Adrenal gland (tissue), 5 donors: ENCODE measurements around the gene TEKTIP1.

Experiments
- POLR2A ChIP-seq, 2 donors: fragments of 450-650 bp; IDR thresholded peaks; one replicate each; pipeline ENCODE4 v1.6.1; 2017; ENCODE audit warnings: antibody characterized with exemption in 2 of 2, mild to moderate bottlenecking in 2 of 2, moderate library complexity in 1 of 2
- TF ChIP-seq, protein P1 (sequence below), 6 experiments: fragments of 450-650 bp in 4 of 6; fragments of 200-600 bp in 2 of 6; sonication (generic) in 1 of 6; IDR thresholded peaks; 1 replicate in 5 of 6; 2 replicates in 1 of 6; pipeline versions ENCODE4 v1.5.1 to v1.8.0; 2016 to 2021; ENCODE audit warnings: antibody characterized with exemption in 6 of 6, mild to moderate bottlenecking in 2 of 6, moderate library complexity in 1 of 6
- donor health status: DM: no; HTN: no; CAD: no.

DNA sequence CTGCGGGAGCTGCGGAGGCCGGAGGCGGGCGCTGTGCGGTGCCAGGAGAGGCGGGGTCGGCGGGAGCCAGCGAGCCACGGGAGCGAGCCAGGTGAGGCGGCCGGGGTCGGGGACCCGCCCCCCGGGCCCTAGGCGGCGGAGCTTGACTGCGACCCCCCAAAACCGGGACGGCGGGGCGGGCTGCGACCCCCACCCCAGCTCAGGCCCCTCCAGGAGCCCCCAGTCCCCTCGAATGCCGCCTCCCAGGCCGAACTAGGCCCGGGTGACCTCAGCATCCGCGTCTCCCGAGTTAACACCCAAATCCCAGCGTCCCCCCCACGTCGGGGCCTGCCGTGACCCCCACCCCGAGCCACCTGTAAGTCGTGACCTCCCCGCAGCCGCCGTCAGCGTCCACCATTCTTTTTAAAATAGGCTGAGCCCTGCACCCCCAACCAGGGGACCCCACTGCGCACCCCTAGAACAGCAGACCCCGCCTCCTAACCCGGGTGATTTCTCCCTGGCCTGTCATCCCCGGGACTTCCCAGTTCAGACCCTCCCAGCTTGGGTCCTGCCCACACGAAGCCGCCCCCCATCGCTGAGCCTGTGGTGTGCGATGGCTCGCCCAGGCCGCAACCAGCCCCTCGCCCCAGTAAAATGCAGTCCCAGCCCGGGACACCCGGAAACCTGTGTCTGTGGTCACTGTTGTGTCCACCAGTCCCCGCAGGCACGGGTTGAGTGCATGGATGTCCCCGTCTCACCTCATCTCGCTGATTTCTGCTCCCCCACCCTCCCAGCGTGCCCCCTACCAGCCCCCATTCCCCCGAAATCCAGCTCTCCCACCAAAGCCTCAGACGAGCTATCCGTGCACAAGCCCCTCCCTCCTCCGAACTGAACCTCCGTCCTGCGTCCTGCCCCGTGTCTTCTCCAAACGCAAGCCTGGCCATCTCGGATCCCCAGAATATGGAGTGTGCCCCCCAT, 32.3 kb upstream of the TEKTIP1 start:
- peak; percentile 15 to 72 for TF ChIP-seq POLR2A (IDR thresholded peaks at IDR 0.05)
- TF ChIP-seq, protein P1, sequence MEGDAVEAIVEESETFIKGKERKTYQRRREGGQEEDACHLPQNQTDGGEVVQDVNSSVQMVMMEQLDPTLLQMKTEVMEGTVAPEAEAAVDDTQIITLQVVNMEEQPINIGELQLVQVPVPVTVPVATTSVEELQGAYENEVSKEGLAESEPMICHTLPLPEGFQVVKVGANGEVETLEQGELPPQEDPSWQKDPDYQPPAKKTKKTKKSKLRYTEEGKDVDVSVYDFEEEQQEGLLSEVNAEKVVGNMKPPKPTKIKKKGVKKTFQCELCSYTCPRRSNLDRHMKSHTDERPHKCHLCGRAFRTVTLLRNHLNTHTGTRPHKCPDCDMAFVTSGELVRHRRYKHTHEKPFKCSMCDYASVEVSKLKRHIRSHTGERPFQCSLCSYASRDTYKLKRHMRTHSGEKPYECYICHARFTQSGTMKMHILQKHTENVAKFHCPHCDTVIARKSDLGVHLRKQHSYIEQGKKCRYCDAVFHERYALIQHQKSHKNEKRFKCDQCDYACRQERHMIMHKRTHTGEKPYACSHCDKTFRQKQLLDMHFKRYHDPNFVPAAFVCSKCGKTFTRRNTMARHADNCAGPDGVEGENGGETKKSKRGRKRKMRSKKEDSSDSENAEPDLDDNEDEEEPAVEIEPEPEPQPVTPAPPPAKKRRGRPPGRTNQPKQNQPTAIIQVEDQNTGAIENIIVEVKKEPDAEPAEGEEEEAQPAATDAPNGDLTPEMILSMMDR (IDR thresholded peaks at IDR 0.05): no peak
